SKM-1 treated with dmso at 0.1 percent for 144 hours (cell line): ENCODE data around the gene EIF2B5.

Experiments
- DNase-seq: peaks from one replicate; lab custom pipeline; 2025; ENCODE audit not compliant: unreplicated experiment; lab: John Stamatoyannopoulos, UW

The EIF2B5 gene

DNA sequence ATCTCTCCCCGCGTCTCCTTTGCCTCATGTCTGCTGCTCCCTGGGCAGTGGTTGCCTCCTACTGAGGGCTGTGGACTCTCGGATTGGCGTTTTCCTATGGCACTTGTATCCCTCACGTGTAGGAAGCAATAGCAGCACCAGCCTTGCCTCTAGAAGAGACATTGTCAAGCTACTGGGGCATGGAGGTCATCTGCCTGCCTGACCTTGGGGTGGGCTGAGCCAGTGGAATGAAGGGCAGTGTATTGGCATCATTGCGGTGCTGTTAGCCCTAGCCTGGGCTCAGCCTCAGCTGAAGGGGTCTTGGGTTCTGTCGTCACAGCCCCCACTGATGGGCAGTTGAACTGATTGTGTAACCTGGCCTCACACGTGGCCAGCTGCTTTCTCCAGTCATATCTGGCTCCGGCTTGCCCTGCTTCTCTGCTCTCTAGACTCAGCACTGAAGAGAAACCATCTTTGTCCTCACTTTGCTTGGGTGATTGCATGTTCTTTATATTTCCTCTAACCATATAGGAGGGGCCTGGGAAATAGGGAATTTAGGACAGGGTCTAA lies 58.9 kb downstream of the EIF2B5 start:
- no peak for DNase-seq
